B cell (primary cell): ENCODE results near the gene WDR7. TPM values are rescaled to one million over a fixed set of nuclear protein-coding genes. Genes with fewer than 3 reads are reported as not detected.

Experiments used
- ATAC-seq: fragments of 200-7000 bp; cut with Tn5 transposase; one replicate; pipeline ENCODE4 v1.10.0; 2021; ENCODE audit warnings: low read depth, mild to moderate bottlenecking, moderate number of reproducible peaks, moderate library complexity
- CTCF ChIA-PET: fragments of 350-600 bp; sonication (Branson Sonifier 250); formaldehyde crosslinking; loops from one replicate; lab custom pipeline; 2021; ENCODE audit warnings: antibody characterized with exemption, inconsistent platforms; lab: Charles Lee
- POLR2A ChIA-PET: fragments of 350-600 bp; sonication (Branson Sonifier 250); formaldehyde crosslinking; loops from one replicate; lab custom pipeline; 2021; ENCODE audit warnings: antibody characterized with exemption; lab: Charles Lee
- DNase-seq: peaks from one replicate; pipeline ENCODE4 v3.0.0; 2013
- H2AFZ ChIP-seq: 2 replicates; pipeline ENCODE4 v1.6.1; 2012; ENCODE audit warnings: mild to moderate bottlenecking, low read depth, low read length; ENCODE audit not compliant: insufficient read depth, poor library complexity, severe bottlenecking
- H3K27ac ChIP-seq, 2 donors: 1 replicate in 1 of 2; 2 replicates in 1 of 2; pipeline ENCODE4 v1.5.1; 2012 to 2013; ENCODE audit warnings: low read length in 2 of 2, mild to moderate bottlenecking in 2 of 2, moderate library complexity in 1 of 2
- H3K27me3 ChIP-seq, 4 experiments: fragments of 200-600 bp in 1 of 4; sonication (generic) in 1 of 4; replicated peaks in 1 of 4; 1 replicate in 2 of 4; 2 replicates in 2 of 4; pipeline versions ENCODE4 v1.6.1 to v1.7.0; 2013 to 2016; ENCODE audit warnings: low read length in 3 of 4, mild to moderate bottlenecking in 2 of 4, mixed read lengths in 1 of 4, moderate library complexity in 1 of 4; ENCODE audit not compliant: insufficient read depth in 4 of 4, control insufficient read depth in 3 of 4; ENCODE audit errors: control extremely low read depth in 1 of 4
- H3K36me3 ChIP-seq, 2 experiments: replicated peaks in 1 of 2; 1 replicate in 1 of 2; 2 replicates in 1 of 2; pipeline versions ENCODE4 v1.6.1 to v1.7.1; 2013; ENCODE audit warnings: low read length in 1 of 2; ENCODE audit not compliant: insufficient read depth in 2 of 2, control insufficient read depth in 1 of 2; ENCODE audit errors: control extremely low read depth in 1 of 2, extremely low read depth in 1 of 2
- H3K4me1 ChIP-seq, 2 donors: fragments of 200-600 bp in 1 of 2; sonication (generic) in 1 of 2; 1 replicate in 1 of 2; 2 replicates in 1 of 2; pipeline versions ENCODE4 v1.5.1 to v1.6.1; 2013 to 2017; ENCODE audit warnings: low read length in 2 of 2; ENCODE audit not compliant: control insufficient read depth in 2 of 2, insufficient read depth in 2 of 2
- H3K4me2 ChIP-seq: replicated peaks from 2 replicates; pipeline ENCODE3; 2012; ENCODE audit warnings: mild to moderate bottlenecking, low read depth, low read length; ENCODE audit not compliant: poor library complexity, severe bottlenecking
- H3K4me3 ChIP-seq, 5 experiments: fragments of 200-600 bp in 1 of 5; sonication (generic) in 1 of 5; 1 replicate in 3 of 5; 2 replicates in 2 of 5; pipeline versions ENCODE4 v1.5.1 to v1.7.0; 2011 to 2016; ENCODE audit warnings: low read length in 4 of 5, mild to moderate bottlenecking in 4 of 5, low read depth in 2 of 5, control low read depth in 1 of 5, moderate library complexity in 1 of 5; ENCODE audit not compliant: insufficient read depth in 1 of 5; ENCODE audit errors: control extremely low read depth in 1 of 5, extremely low read depth in 1 of 5
- H3K79me2 ChIP-seq: fragments of 200-600 bp; sonication (generic); one replicate; pipeline ENCODE4 v1.6.0; 2016; ENCODE audit warnings: low read length; ENCODE audit not compliant: control insufficient read depth, insufficient read depth
- H3K9ac ChIP-seq: fragments of 200-600 bp; sonication (generic); 2 replicates; pipeline ENCODE4 v1.6.1; 2017; ENCODE audit warnings: mild to moderate bottlenecking, low read length, moderate library complexity
- H3K9me3 ChIP-seq, 3 donors: one replicate each; pipeline versions ENCODE4 v1.6.1 to v1.7.1; 2013; ENCODE audit warnings: low read length in 2 of 3; ENCODE audit not compliant: control insufficient read depth in 2 of 3, insufficient read depth in 1 of 3; ENCODE audit errors: control extremely low read depth in 1 of 3
- H4K20me1 ChIP-seq: 2 replicates; pipeline ENCODE4 v1.6.0; 2012; ENCODE audit warnings: mild to moderate bottlenecking, low read length; ENCODE audit not compliant: insufficient read depth, control insufficient read depth, poor library complexity, severe bottlenecking
- H3K27ac Mint-ChIP-seq: one replicate; pipeline ENCODE4 v1.8.0; 2021; ENCODE audit warnings: mixed read lengths
- H3K27me3 Mint-ChIP-seq: one replicate; pipeline ENCODE4 v1.8.0; 2021; ENCODE audit warnings: mixed read lengths
- H3K4me1 Mint-ChIP-seq: one replicate; pipeline ENCODE4 v1.8.0; 2021; ENCODE audit warnings: mixed read lengths
- H3K4me3 Mint-ChIP-seq: one replicate; pipeline ENCODE4 v1.8.0; 2021; ENCODE audit warnings: mixed read lengths
- H3K9me3 Mint-ChIP-seq: one replicate; pipeline ENCODE4 v1.8.0; 2022; ENCODE audit warnings: mixed read lengths; ENCODE audit not compliant: insufficient read depth
- CTCF ChIP-seq: fragments of 200-600 bp; IDR thresholded peaks from one replicate; pipeline ENCODE4 v1.8.0; 2022; ENCODE audit warnings: antibody characterized with exemption, mild to moderate bottlenecking
- EZH2 ChIP-seq: IDR thresholded peaks from 2 replicates; pipeline ENCODE4 v1.6.1; 2012; ENCODE audit warnings: borderline replicate concordance, low read depth, mild to moderate bottlenecking, moderate library complexity, low read length; ENCODE audit not compliant: insufficient read depth, poor library complexity, severe bottlenecking
- WGBS: methylation state at CpG from one replicate; pipeline ENCODE4 v1.1.5; 2013; ENCODE audit warnings: missing lambda C conversion rate; ENCODE audit not compliant: insufficient coverage; 5-methylcytosine and 5-hydroxymethylcytosine counted together
- intact Hi-C: fragments of 100-400 bp; cut with micrococcal nuclease; formaldehyde crosslinking; loops from one replicate; pipeline ENCODE4 v1.10.0; 2022
- polyA plus RNA-seq: library from polyadenylated mRNA; depleted of rRNA; stranded (reverse); fragments of >200 nt; gene quantifications from 2 replicates; pipeline ENCODE4 v1.2.3, GENCODE V29; 2012
- total RNA-seq, 2 donors: library from RNA; stranded (reverse); fragments of 120-200 nt in 1 of 2; gene quantifications; 1 replicate in 1 of 2; 2 replicates in 1 of 2; pipeline versions ENCODE4 v1.2.3 to v1.2.4, GENCODE V29; 2013 to 2022

WDR7 gene
- total and polyA plus RNA-seq, 2 donors (not counting 1 experiment from before 2014, with no cell fraction given): 5.5 to 45.0 TPM

DNA sequence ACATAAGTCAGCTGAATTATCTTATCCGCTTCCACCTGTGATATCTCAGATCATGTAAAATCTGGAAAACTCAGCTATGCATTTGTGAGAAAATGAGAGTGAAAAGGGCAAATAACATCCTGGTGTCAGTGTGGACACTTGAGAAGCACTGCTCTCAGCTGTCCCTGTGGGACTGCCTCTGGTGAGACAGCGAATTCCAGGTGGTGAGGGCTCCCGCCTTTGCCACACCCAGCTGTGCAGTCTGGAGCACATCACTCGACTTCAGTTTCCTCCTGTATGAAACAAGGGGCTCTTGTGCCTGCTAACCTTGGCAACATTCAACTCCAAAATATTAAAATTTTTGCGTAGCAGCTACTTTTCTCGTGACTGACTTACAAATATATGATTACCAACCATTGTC lies 300.9 kb downstream of the WDR7 start:
- CTCF ChIA-PET: no interaction called here
- Mint-ChIP-seq H3K4me1 (no peaks in the 10 kb centered on the region), H3K27me3 (no peaks in the 10 kb centered on the region), H3K4me3 (no peak overlapping the region), H3K27ac (no peak overlapping the region), H3K9me3 (no peaks in the 10 kb centered on the region)
- Histone ChIP-seq H3K4me3 (no peak overlapping the region), H3K36me3 (peaks cover 0 to 3% of the 10 kb centered on the region in 2 experiments), H2AFZ (no peak overlapping the region), H4K20me1 (no peaks in the 10 kb centered on the region), H3K27ac (no peak overlapping the region), H3K9me3 (no peaks in the 10 kb centered on the region), H3K4me2 (no peak overlapping the region), H3K4me1 (no peaks in the 10 kb centered on the region), H3K9ac (no peak overlapping the region), H3K27me3 (no peaks in the 10 kb centered on the region), H3K79me2 (no peaks in the 10 kb centered on the region)
- intact Hi-C loops: no loop called here
- TF ChIP-seq CTCF: no peak
- no peak for TF ChIP-seq EZH2
- POLR2A ChIA-PET: no interaction called here
- no peak for ATAC-seq
- no peak for DNase-seq
- 94% methylated on average over 4 of the region's 6 CpGs for WGBS

DNA sequence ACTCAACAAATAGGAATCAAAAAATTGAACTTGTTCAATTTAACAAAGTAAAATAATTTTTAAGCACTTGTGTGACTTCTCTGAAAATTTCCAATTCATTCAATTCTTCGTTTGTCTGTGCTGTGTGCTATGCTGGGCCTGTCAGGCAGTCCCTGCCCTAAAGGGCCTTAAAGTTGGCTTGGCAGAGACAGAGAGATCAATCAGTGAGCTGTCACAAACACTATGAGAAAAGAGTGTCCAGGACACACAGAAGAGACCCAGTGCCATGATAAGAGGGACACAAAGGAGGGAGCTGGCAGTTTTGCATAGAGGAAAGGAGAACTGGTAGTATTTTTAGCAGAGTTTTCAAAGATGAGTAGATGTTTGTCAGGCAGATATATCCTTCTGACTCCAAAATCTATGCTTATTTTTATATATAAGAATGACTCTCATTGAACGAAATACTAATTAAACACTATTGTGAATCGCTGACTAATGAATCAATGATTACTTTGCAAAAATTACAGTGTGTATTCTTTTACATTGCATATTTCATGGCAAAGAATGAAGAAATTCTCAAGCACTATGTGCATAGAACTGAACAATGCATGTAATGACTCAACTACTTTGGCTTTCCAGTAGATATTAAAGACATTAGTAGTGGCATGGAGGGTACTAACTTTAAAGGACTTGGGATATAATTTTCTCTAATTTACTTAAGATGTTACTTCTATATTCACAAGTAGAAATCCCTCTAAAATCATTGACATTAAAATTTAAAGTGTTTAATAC lies 302.5 kb downstream of the WDR7 start:
- TF ChIP-seq EZH2 (no peak), CTCF (no peak)
- 100% methylated on average over 1 of the region's 3 CpGs for WGBS
- H3K9me3 Mint-ChIP-seq: no peaks in the 10 kb centered on the region
- H3K27me3 Mint-ChIP-seq: no peaks in the 10 kb centered on the region
- no peak overlapping the region for H3K27ac Mint-ChIP-seq
- Histone ChIP-seq H3K27ac (no peak overlapping the region), H3K4me2 (no peak overlapping the region), H3K4me3 (no peak overlapping the region), H3K9me3 (no peaks in the 10 kb centered on the region), H3K79me2 (no peaks in the 10 kb centered on the region), H3K4me1 (no peaks in the 10 kb centered on the region), H2AFZ (no peak overlapping the region), H3K36me3 (no peaks in the 10 kb centered on the region), H3K27me3 (no peaks in the 10 kb centered on the region), H4K20me1 (no peaks in the 10 kb centered on the region), H3K9ac (no peak overlapping the region)
- no peak overlapping the region for H3K4me3 Mint-ChIP-seq
- DNase-seq (no peak), ATAC-seq (no peak)
- no peaks in the 10 kb centered on the region for H3K4me1 Mint-ChIP-seq
- CTCF ChIA-PET: no interaction called here
- intact Hi-C loops: no loop called here
- POLR2A ChIA-PET: no interaction called here
